ENCODE data around the gene KY. TPM values are rescaled to one million over a fixed set of nuclear protein-coding genes. Genes with fewer than 3 reads are reported as not detected.

KY gene
- total RNA-seq, 4 donors from 2014 or later: 0.33 to 1.9 (median 0.81) TPM

DNA sequence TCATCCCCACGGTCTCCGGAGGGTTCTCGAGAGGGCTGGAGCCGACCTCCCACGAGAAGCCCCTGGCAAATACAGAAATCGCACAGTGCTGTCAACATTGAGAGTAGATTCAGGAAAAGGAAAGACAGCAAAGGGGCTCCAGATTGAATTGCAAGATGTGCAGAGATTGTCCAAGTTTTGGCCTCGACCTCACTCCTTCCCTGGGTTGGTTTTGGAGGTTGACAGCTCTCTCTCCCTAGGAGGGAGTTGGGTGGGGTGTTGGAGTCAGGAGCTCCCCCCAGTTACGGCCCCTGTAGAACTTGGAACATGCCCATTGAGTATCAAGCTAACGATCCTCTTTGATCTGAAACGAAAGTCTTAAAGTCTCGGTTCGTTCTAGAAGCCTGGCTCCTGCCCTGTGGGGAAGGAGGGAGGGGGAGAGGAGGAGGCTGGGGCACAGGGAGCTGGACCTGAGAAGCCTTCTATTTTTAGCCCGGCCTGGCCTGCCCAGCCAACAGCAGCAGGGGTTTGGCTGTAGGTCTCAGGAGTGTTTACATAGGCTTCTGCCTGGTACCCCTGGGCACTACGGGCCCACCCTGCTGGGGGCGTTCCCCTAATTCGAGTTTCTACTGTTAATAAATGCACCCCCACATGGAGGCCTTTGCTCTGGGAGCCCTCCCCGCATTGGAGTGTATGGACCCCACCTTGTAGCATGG is 672 bp upstream of the KY start:
- no peaks in the 10 kb centered on the region for H3K27me3 ChIP-seq
- DNase-seq (ENCODE audit: extremely low spot score): peak; percentile 89
- peak overlapping the region; percentile 71 to 82 (median 78) for H3K27ac ChIP-seq (replicated peaks in 1 of 4)
- H3K4me1 ChIP-seq: peaks cover 13 to 35% (median 28%) of the 10 kb centered on the region in 4 donors
- peak overlapping the region; percentile 55 to 66 (median 63) for H3K4me3 ChIP-seq
- WGBS: 16% methylated on average over 12 of the region's 17 CpGs
- intact Hi-C loops (cut with DNase I): loop anchor here (10.0 kb wide), 1 partner anchor 103 kb away; no protein-coding TSS in a partner anchor
- peak in 1 of 2 donors; percentile 7 for TF ChIP-seq POLR2AphosphoS5 (IDR thresholded peaks at IDR 0.05)
- TF ChIP-seq, protein P1, sequence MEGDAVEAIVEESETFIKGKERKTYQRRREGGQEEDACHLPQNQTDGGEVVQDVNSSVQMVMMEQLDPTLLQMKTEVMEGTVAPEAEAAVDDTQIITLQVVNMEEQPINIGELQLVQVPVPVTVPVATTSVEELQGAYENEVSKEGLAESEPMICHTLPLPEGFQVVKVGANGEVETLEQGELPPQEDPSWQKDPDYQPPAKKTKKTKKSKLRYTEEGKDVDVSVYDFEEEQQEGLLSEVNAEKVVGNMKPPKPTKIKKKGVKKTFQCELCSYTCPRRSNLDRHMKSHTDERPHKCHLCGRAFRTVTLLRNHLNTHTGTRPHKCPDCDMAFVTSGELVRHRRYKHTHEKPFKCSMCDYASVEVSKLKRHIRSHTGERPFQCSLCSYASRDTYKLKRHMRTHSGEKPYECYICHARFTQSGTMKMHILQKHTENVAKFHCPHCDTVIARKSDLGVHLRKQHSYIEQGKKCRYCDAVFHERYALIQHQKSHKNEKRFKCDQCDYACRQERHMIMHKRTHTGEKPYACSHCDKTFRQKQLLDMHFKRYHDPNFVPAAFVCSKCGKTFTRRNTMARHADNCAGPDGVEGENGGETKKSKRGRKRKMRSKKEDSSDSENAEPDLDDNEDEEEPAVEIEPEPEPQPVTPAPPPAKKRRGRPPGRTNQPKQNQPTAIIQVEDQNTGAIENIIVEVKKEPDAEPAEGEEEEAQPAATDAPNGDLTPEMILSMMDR (IDR thresholded peaks at IDR 0.05): no peak
- TF ChIP-seq POLR2A (IDR thresholded peaks at IDR 0.05; ENCODE audit: low read depth): no peak
- TF ChIP-seq EP300 (IDR thresholded peaks at IDR 0.05): no peak
- no peaks in the 10 kb centered on the region for H3K36me3 ChIP-seq
- no peaks in the 10 kb centered on the region for H3K9me3 ChIP-seq

DNA sequence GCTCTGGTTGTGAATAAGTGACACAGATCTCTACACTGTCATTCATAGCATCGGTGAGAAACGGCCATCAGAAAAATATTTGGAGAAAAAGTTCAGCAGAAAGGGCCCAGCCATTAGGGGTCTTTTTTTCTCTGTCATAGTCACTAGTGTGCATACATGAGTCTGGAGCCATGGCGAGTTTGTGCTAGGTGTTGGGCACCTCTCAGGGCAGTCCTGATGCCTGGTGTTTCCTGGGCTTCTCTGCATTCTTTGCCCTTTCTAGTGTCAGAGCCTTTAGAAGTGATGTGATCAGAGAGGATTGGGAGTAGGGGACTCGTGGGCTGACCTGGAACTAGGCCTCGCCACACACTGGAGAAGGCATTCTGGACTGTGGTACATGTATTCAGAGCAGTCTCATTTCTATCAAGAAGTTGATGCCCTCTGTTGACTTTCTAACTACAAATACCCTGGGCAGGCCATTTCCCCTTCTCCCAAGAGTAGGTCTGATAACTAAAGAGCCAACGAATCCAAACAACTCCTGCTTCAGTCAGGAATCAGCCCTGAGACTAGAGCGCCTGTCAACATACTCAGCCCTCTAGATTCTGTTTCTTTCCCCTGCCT is 1.6 kb downstream of the KY start:
- 91% methylated on average over 7 of the region's 7 CpGs for WGBS
- DNase-seq (ENCODE audit: extremely low spot score): no peak

DNA sequence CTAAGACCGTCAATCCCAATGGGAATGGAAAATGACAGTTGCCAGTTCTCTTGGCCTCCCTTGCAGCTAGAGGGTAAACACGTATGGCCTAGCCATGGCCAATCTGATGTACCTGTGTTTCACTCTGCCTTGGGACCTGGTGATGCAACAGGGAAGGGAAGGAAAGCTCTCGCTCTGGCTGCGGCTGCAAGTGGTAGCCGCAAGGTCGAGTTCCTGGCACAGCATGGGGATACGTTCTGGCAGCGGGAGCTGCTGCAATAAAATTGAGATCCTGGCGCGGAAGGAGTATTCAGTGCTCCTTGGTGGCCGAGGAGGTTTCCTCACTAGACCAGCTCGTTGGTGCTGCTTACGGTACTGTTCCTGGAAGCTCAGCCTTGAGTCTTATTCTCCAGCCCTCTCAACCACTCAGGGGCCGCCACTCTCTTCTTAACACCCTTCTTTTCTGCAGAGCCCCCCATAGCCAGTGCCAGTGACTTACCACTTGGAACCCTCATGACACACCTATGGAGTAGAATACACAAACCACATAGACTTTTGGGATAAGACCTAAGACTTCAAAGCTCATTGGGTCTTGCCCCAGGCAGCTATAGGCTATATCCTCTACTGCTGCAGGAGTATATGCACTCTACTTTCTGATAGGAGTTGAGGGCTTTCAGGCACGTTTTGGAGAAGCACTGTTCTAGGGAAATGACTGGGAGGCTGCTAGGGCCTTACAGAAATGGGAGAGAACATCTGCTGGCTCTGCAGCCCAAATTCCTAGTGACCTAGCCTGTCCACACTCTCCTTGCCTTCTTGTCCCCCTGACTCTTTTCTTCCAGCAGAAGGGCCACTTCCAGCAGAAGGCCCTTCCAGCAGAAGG is 2.7 kb downstream of the KY start:
- intact Hi-C loops (cut with DNase I): no loop called here
- H3K4me1 ChIP-seq: peaks cover 15 to 44% (median 29%) of the 10 kb centered on the region in 4 donors

More for the DNA sequence above, 1.6 kb downstream of the KY start:
- TF ChIP-seq POLR2AphosphoS5 (IDR thresholded peaks at IDR 0.05) (no peak), POLR2A (IDR thresholded peaks at IDR 0.05; ENCODE audit: low read depth) (no peak), EP300 (IDR thresholded peaks at IDR 0.05) (no peak)
- TF ChIP-seq, protein P1 (IDR thresholded peaks at IDR 0.05): no peak
- no peak overlapping the region for H3K4me3 ChIP-seq
- no peaks in the 10 kb centered on the region for H3K9me3 ChIP-seq
- no peak overlapping the region for H3K27ac ChIP-seq (replicated peaks in 1 of 4)
- H3K36me3 ChIP-seq: no peaks in the 10 kb centered on the region
- no peaks in the 10 kb centered on the region for H3K27me3 ChIP-seq
- peaks cover 15 to 44% (median 29%) of the 10 kb centered on the region in 4 donors for H3K4me1 ChIP-seq
- intact Hi-C loops (cut with DNase I): no loop called here

DNA sequence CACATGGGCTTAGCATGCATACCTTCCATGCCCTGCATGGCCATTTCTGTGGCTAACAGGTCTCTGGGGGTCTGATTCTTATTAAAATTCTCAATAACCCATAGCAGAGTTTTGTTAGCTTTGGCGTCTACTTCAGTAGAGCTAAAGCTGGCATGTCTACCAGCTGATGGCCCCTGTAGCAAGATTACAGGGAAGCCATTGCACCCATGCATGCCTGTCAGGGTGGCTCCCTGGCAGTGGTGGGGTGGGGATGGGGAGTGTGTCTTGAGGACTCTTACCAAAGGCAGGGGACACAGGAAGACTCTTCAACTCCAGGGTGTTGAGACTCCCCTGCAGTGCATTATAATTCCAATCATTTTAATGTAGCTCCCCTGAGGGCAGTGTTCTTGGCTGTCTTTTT is 4.7 kb downstream of the KY start:
- no peak for DNase-seq (ENCODE audit: extremely low spot score)
- H3K36me3 ChIP-seq: peaks cover 0 to 6% (median 0%) of the 10 kb centered on the region in 4 donors
- H3K9me3 ChIP-seq: no peaks in the 10 kb centered on the region
- no peak overlapping the region for H3K27ac ChIP-seq (replicated peaks in 1 of 4)
- no peak for TF ChIP-seq EP300 (IDR thresholded peaks at IDR 0.05)
- 83% methylated on average over 1 of the region's 1 CpG for WGBS
- H3K27me3 ChIP-seq: no peaks in the 10 kb centered on the region
- no peak overlapping the region for H3K4me3 ChIP-seq
- intact Hi-C loops (cut with DNase I): no loop called here
- H3K4me1 ChIP-seq: peaks cover 6 to 28% (median 15%) of the 10 kb centered on the region in 4 donors

More for the DNA sequence above, 2.7 kb downstream of the KY start:
- WGBS: 91% methylated on average over 14 of the region's 15 CpGs
- no peak for DNase-seq (ENCODE audit: extremely low spot score)
- Histone ChIP-seq H3K4me3 (no peak overlapping the region), H3K36me3 (peaks cover 0 to 2% (median 0%) of the 10 kb centered on the region in 4 donors), H3K27ac (replicated peaks in 1 of 4) (no peak overlapping the region), H3K9me3 (no peaks in the 10 kb centered on the region), H3K27me3 (no peaks in the 10 kb centered on the region)
- no peak for TF ChIP-seq POLR2AphosphoS5 (IDR thresholded peaks at IDR 0.05)
- no peak for TF ChIP-seq EP300 (IDR thresholded peaks at IDR 0.05)
- TF ChIP-seq POLR2A (IDR thresholded peaks at IDR 0.05; ENCODE audit: low read depth): no peak
- TF ChIP-seq, protein P1 (IDR thresholded peaks at IDR 0.05): no peak

DNA sequence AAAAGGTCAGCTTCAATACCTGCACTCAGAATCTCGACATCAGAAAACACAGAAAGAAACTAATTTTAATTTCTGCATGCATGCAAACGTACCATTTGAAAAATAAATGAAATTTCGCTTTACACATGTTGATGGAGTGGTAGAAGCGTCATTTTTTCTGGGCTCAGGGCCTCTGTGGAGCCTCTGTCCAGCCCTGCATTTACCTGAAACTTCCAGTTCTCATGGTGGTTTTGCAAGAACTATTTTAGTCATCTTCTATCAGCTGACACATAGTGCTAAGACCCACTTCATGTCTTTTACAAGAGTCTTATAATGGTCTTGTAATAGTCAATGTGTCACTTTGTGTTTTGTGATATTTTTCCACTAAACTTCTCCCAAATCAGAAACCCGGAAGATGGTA is 5.3 kb downstream of the KY start:
- H3K9me3 ChIP-seq: no peaks in the 10 kb centered on the region
- intact Hi-C loops (cut with DNase I): no loop called here
- no peak for DNase-seq (ENCODE audit: extremely low spot score)
- 94% methylated on average over 5 of the region's 5 CpGs for WGBS
- H3K27ac ChIP-seq (replicated peaks in 1 of 4): no peak overlapping the region
- TF ChIP-seq POLR2AphosphoS5 (IDR thresholded peaks at IDR 0.05) (no peak), EP300 (IDR thresholded peaks at IDR 0.05) (no peak), POLR2A (IDR thresholded peaks at IDR 0.05; ENCODE audit: low read depth) (no peak)
- TF ChIP-seq, protein P1 (IDR thresholded peaks at IDR 0.05): no peak
- peaks cover 0 to 6% (median 0%) of the 10 kb centered on the region in 4 donors for H3K36me3 ChIP-seq
- H3K4me3 ChIP-seq: no peak overlapping the region
- peaks cover 5 to 22% (median 10%) of the 10 kb centered on the region in 4 donors for H3K4me1 ChIP-seq
- no peaks in the 10 kb centered on the region for H3K27me3 ChIP-seq
